Measurements from ENCODE around the gene ATRIP. TPM values are rescaled to one million over a fixed set of nuclear protein-coding genes. Genes with fewer than 3 reads are reported as not detected.

Gene ATRIP
- polyA plus RNA-seq, 3 donors, result 1.8 to 4.7 (median 2.8) TPM

DNA sequence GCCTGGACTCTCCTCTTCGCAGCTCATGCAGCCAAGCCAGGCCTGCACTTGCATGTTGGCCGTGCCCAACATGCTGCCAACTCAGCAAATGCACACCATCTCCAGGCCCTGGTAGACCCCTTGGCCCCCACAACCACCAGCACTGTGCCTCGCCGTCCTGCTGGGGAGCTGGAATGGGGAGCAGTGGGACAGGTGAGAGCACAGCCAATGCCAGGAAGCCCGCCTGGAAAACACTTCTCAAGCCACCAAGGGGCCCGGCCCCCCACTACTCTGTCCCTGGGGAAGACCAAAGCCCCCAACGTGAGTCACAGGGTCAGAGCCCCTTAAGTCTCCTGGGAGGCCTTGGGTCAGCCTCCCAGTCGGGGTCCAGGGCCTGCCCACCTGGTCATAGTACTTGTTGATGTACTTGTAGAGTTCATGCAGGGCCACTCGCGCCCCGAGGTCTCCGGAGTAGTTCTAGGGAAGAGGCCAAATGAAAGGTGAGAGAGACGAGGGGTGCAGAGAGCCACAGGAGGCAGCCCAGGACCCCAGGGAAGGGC is 41.1 kb upstream of the ATRIP start:
- no peak overlapping the region for H2AFZ ChIP-seq (ENCODE audit: insufficient read depth, low read depth, low read length, poor library complexity, severe bottlenecking)
- H3K9me3 Mint-ChIP-seq, result no peaks in the 10 kb centered on the region
- no peak overlapping the region for H3K4me2 ChIP-seq (replicated peaks; ENCODE audit: extremely low read depth, low read length, poor library complexity, severe bottlenecking)
- no peaks in the 10 kb centered on the region for H3K4me1 Mint-ChIP-seq
- H3K27ac Mint-ChIP-seq, result peak overlapping the region in 1 of 7 donors; percentile 35
- H3K4me1 ChIP-seq (ENCODE audit: control insufficient read depth in 1 of 2, insufficient read depth in 2 of 2, low read length in 2 of 2), result no peaks in the 10 kb centered on the region
- H3K27ac ChIP-seq (ENCODE audit: low read depth in 1 of 2, low read length in 2 of 2), result no peak overlapping the region
- H3K36me3 Mint-ChIP-seq, result no peaks in the 10 kb centered on the region
- intact Hi-C loops (cut with micrococcal nuclease), result no loop called here
- no peak for DNase-seq
- no peaks in the 10 kb centered on the region for H3K9me3 ChIP-seq (replicated peaks in 1 of 2; ENCODE audit: control insufficient read depth in 1 of 2, insufficient read depth in 1 of 2, low read length in 2 of 2)
- no peak overlapping the region for H3K4me3 Mint-ChIP-seq
- no peaks in the 10 kb centered on the region for H3K27me3 ChIP-seq (ENCODE audit: control insufficient read depth in 2 of 2, insufficient read depth in 2 of 2, low read length in 2 of 2)
- TF ChIP-seq CTCF (IDR thresholded peaks at IDR 0.05), result no peak
- H3K4me3 ChIP-seq (replicated peaks in 1 of 3; ENCODE audit: low read depth in 2 of 3, low read length in 3 of 3), result no peak overlapping the region
- peaks cover 0 to 6% (median 0%) of the 10 kb centered on the region in 3 donors for H3K27me3 Mint-ChIP-seq (ENCODE audit: low read depth in 3 of 3)
- H3K79me2 ChIP-seq (ENCODE audit: insufficient read depth, low read length), result no peaks in the 10 kb centered on the region
- 92% methylated on average over 8 of the region's 13 CpGs for WGBS (ENCODE audit: insufficient coverage)
- H3K36me3 ChIP-seq (replicated peaks in 1 of 2; ENCODE audit: control insufficient read depth in 1 of 2, insufficient read depth in 2 of 2, low read length in 2 of 2), result no peaks in the 10 kb centered on the region
- no peak overlapping the region for H3K9ac ChIP-seq (ENCODE audit: insufficient read depth, low read length, poor library complexity, severe bottlenecking)
- H4K20me1 ChIP-seq (ENCODE audit: insufficient read depth, low read length), result no peaks in the 10 kb centered on the region

GRCh38 chr3:48405971-48406370 is 40.6 kb upstream of the ATRIP start:
- WGBS (ENCODE audit: insufficient coverage), result no CpG with 5 or more reads among the region's 1 CpG

More at GRCh38 chr3:48405971-48406370, 40.6 kb upstream of the ATRIP start:
- Histone ChIP-seq H3K36me3 (replicated peaks in 1 of 2; ENCODE audit: control insufficient read depth in 1 of 2, insufficient read depth in 2 of 2, low read length in 2 of 2) (no peaks in the 10 kb centered on the region), H3K27ac (ENCODE audit: low read depth in 1 of 2, low read length in 2 of 2) (no peak overlapping the region), H3K27me3 (ENCODE audit: control insufficient read depth in 2 of 2, insufficient read depth in 2 of 2, low read length in 2 of 2) (no peaks in the 10 kb centered on the region), H2AFZ (ENCODE audit: insufficient read depth, low read depth, low read length, poor library complexity, severe bottlenecking) (no peak overlapping the region), H3K79me2 (ENCODE audit: insufficient read depth, low read length) (no peaks in the 10 kb centered on the region), H4K20me1 (ENCODE audit: insufficient read depth, low read length) (no peaks in the 10 kb centered on the region), H3K4me2 (replicated peaks; ENCODE audit: extremely low read depth, low read length, poor library complexity, severe bottlenecking) (no peak overlapping the region), H3K9me3 (replicated peaks in 1 of 2; ENCODE audit: control insufficient read depth in 1 of 2, insufficient read depth in 1 of 2, low read length in 2 of 2) (no peaks in the 10 kb centered on the region), H3K4me1 (ENCODE audit: control insufficient read depth in 1 of 2, insufficient read depth in 2 of 2, low read length in 2 of 2) (no peaks in the 10 kb centered on the region), H3K9ac (ENCODE audit: insufficient read depth, low read length, poor library complexity, severe bottlenecking) (no peak overlapping the region), H3K4me3 (replicated peaks in 1 of 3; ENCODE audit: low read depth in 2 of 3, low read length in 3 of 3) (no peak overlapping the region)
- no peaks in the 10 kb centered on the region for H3K9me3 Mint-ChIP-seq
- H3K4me1 Mint-ChIP-seq, result no peaks in the 10 kb centered on the region
- intact Hi-C loops (cut with micrococcal nuclease), result no loop called here
- TF ChIP-seq CTCF (IDR thresholded peaks at IDR 0.05), result no peak
- DNase-seq, result no peak
- H3K27ac Mint-ChIP-seq, result no peak overlapping the region
- peaks cover 0 to 6% (median 0%) of the 10 kb centered on the region in 3 donors for H3K27me3 Mint-ChIP-seq (ENCODE audit: low read depth in 3 of 3)
- no peaks in the 10 kb centered on the region for H3K36me3 Mint-ChIP-seq
- H3K4me3 Mint-ChIP-seq, result no peak overlapping the region
